ENCODE data around the gene GUCY1A2. TPM values are rescaled to one million over a fixed set of nuclear protein-coding genes. Genes with fewer than 3 reads are reported as not detected.

GUCY1A2 gene
- total RNA-seq, 1 donor from 2014 or later: 23.8 TPM

DNA sequence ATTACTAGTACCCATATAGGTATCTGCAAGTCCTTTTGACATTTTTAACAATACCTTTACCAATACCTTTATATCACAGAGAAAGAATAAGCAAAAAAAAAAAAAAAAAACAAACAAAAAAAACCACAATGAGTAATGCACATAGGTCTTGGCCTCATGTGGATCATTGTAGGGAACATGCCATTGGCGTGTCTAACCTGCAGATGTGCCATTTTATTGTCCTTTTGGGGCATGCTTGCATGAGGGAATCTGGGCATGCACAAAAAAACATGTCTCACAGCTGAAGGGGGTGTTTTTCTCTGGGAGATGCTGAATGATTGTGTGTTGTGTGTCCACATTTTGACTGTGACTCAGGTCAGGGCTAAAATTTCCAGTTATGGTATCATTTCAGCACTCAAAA, 361.6 kb downstream of the GUCY1A2 start:
- no peak for DNase-seq (ENCODE audit: low spot score)

DNA sequence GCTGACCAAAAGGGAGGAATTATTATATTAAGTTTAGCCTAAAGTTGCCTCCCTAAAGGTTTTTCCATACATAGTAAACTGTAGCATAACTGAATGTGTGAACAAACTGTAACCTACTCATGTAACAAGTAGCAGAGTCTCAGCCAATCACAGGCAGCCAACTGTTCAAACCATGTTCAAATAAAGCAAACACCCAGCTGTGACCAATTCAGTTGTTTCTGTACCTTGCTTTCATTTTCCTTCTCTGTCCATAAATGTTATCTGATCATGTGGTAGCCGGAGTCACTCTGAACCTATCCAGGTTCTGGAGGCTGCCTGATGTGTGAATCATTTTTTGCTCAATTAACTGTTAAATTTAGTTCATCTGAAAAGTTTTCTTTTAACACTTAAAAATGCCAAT, 373.5 kb downstream of the GUCY1A2 start:
- DNase-seq (ENCODE audit: low spot score): no peak

DNA sequence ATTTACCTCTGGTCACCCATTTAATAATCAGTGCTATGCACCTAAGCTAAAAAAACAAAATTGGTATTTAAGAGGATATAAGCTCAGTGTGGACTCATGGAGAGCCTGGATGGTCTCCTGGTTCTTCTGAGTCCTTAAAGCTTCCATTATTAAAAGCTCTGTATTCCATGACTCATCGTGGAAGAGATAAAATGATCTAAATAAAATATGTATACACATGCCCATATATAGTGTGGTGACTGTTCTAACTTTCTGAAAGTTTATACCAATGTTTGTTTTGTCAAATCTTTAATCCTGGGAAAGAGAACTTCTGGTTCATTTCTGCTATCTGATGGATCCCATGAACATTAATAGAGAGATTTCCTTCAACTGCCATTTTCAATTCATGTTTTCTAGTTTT, 375.9 kb downstream of the GUCY1A2 start:
- DNase-seq (ENCODE audit: low spot score): no peak

DNA sequence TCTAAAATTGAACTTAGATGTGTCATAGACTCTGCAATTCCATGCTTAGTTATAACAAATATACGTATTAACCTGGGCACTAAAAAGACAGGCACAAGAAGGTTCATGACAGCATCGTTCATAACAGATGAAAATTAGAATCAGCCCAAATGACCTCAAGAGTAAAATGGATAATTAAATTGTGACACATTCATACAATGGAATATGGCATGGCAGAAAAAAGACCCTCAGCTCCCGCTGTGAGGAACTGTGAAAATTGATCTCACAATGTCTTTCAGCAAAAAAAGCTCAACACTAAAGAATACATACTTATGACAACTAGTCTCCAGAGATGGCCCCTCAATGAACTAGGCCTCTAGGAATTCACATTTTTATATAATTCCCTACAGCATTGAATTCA, 386.0 kb downstream of the GUCY1A2 start:
- DNase-seq (ENCODE audit: low spot score): no peak

DNA sequence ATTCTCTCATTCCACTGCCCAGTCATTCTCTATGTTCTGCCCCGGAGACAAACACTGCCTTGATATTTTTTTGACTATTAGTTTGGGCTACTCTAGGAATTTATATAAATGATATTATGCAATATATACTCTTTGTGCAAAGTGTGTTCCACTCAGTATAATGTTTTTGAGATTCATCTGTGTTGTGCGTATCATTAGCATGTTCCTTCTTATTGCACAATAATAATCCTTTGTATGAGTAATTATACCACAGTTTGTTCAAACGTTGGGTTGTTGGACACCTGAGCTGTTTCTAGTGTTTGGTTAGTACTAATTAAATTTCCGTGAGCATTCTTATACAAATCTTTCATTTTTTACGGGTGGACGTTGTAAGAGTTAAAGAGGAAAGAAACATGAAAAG, 390.6 kb downstream of the GUCY1A2 start:
- no peak for DNase-seq (ENCODE audit: low spot score)

DNA sequence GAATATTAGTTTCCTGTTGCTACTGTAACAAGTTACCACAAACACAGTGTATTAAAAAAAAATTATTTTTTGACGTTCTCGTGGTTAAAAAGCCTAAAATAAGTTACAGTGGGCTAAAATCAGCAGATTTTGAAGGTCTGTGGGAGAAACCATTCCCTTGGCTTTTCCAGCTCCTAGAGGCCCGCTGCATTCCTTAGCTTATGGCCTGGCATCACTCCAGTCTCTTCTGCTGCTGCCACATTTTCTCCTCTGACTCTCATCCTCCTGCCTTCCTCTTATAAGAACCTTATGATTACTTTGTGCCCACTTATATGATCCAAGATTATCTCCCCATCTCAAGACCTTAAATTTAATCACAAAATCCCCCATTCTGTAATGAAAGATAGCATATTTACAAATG, 392.7 kb downstream of the GUCY1A2 start:
- no peak for DNase-seq (ENCODE audit: low spot score)

DNA sequence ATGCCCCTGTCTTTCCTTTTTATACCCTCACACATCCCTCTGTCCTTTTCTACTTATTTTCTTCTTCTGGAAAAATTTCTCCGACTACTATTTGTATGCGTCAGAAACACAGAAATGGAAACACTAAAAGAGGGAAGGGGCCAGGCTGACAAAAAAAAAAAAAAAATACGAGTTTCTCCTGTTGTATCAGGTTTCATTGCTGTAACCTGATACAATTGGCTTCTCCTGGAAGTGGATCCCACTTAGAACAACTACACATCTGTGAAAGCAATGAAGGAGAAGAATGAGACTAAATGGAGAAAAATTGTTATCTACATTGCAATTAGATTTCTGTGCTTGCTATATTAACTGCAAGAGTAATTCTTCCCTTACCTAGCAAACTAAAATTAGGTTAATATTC, 393.9 kb downstream of the GUCY1A2 start:
- DNase-seq (ENCODE audit: low spot score): no peak
